HG03066 (cell line): ENCODE results near the gene EPRS1.
"Not testable (repeated sequence)": the region's sequence is repeated elsewhere in the genome, so short reads cannot be mapped to it uniquely, and the experiment has no call there.

Experiments used
- ATAC-seq: cut with Tn5 transposase; IDR thresholded peaks from one replicate; pipeline ENCODE4 v1.9.1; 2021; ENCODE audit warnings: low read depth; ENCODE audit not compliant: unreplicated experiment

The EPRS1 gene

DNA sequence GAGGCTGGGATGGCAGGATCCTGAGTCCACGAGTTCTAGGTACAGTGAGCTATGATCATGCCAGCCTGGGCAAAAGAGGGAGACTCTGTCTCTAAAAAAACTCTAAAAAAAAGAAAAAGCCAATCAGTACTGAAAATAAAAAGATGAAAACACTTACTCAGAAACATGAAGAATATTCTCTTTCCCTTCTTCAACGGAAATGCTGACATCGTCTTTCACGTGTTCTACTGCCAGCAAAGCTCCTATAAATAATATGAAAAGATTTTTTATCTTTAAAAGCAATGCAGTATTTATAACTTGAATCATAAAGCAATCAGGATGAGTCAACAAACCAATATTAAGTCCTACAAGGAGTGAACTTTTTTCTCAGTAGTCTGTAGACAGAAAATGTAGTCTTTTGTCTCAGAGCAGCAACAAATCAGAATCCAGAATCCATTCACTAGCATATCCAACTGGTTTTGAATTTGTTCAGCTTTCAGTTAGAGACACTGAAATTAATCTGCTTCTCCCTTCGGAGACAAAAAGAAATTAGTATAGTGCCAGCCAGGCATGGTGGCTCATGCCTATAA is 6.2 kb downstream of the EPRS1 start:
- ATAC-seq: no peak

DNA sequence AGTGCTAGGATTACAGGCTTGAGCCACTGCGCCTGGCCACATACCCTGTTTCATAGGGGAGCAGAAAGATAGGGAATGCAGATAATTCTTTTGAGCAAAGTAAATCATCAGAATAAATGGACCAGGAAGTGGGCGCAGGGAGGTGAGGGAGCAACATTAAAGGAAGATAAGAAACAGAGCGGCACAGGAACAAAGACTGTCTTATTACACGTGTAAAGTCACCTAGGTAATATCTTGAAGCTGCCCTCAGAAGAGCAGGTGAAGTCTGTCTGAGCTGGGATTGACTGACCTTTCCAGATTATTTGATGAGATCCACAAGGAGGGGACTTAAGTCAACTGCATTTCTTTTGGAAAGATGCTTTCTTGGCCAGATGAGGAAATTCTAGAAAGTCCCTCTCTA is 7.7 kb downstream of the EPRS1 start:
- no peak for ATAC-seq

GRCh38 chr1:220037810-220038209 is 8.5 kb downstream of the EPRS1 start:
- not testable (repeated sequence) for ATAC-seq

- ATAC-seq: no peak
Measured at GRCh38 chr1:220032911-220033310, 13.4 kb downstream of the EPRS1 start.

- ATAC-seq: no peak
Measured at GRCh38 chr1:220031287-220031686, 15.0 kb downstream of the EPRS1 start.

GRCh38 chr1:220028346-220028895 is 17.9 kb downstream of the EPRS1 start:
- no peak for ATAC-seq

GRCh38 chr1:220019071-220019470 is 27.2 kb downstream of the EPRS1 start:
- ATAC-seq: no peak

DNA sequence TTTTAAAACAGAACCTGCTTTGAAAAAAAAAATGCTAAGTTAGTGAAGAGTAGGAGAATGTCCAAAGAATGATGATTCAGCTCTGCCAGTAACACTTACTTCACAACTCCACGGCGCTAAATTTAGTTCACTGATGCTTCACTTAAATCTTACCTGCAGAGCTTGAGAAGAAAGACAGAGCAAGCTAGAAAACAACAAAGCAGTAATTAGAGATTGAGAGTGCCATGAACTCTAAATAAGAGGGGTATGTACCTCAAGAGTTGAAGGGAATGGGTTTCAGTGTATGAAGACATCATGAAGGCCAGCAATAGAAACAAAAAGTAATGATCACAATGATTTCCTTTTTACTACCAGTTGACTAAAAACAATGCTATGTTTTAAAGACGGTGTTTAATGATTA is 32.8 kb downstream of the EPRS1 start:
- peak; percentile 62 for ATAC-seq

- ATAC-seq: no peak
Measured at GRCh38 chr1:220012259-220012658, 34.0 kb downstream of the EPRS1 start.

GRCh38 chr1:220011620-220012019 is 34.7 kb downstream of the EPRS1 start:
- ATAC-seq: no peak

DNA sequence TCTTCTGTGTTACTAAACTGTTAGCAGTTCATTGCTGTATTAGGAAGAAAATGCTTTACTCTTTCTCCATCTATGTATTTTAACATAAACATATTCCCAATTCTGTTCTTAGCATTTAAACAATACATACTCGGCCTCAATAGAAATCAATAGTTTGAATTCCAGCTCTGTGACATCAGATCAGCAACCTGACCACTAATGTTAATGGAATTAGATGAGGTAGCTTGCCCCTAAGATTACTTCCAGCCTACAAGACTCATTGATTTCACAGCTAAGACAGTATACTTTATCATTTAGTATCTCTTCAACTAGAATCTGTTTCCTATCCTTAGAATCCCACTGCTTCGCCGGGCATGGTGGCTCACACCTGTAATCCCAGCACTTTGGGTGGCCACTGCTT is 38.9 kb downstream of the EPRS1 start:
- ATAC-seq: no peak

- no peak for ATAC-seq
Measured at GRCh38 chr1:220005489-220005888, 40.8 kb downstream of the EPRS1 start.

GRCh38 chr1:220003610-220004299 is 42.5 kb downstream of the EPRS1 start:
- no peak for ATAC-seq

DNA sequence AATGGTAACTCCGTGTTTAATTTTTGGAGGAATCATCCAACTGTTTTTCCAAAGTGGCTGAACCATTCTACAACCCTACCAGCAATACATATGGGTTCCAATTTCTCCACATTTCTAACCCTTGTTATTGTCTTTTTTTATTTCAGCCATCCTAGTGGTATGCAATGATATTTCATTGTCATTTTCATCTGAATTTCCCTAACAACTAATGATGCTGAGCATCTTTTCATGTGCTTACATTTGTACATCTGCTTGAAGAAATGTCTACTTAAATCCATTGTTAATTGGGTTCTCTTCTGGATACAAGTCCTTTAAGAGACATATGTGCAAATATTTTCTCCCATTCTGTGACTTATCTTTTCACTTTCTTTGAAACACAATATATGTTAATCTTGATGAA is 43.3 kb downstream of the EPRS1 start:
- ATAC-seq: no peak

DNA sequence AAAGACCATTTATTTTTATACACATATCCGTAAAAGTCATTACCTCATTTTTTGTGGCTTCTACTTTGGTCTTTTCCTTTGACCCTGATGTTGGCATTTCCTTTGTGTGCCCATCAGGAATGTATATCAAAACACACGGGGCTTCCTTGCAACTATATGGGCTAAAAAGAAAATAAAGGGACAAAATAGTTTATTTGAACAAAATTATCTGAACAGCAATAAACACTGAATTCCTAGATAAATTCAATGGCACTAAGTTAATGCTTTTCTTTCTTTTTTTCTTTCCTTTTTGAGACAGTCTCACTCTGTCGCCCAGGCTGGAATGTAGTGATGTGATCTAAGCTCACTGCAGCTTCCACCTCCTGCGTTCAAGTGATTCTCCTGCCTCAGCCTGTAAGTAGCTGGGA is 45.2 kb downstream of the EPRS1 start:
- no peak for ATAC-seq

DNA sequence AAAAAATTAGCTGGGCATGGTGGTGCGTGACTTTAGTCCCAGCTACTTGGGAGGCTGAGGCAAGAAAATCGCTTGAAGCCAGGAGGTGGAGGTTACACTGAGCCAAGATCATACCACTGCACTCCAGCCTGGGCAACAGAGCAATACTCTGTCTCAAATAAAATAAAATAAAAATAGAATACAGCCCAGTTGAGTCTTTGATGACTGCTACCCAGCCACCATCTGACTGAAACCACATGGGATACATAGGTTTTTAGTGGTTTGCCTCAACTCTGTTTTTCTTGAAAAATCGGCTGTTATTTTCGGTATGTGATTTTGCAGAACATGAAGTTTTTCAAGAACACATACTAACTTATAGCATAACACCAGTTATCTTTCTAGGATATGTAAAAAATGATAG is 46.5 kb downstream of the EPRS1 start:
- ATAC-seq: no peak
